Renal cortical epithelial cell (primary cell): Measurements from ENCODE around the gene ACTN2. TPM values are rescaled to one million over a fixed set of nuclear protein-coding genes. Genes with fewer than 3 reads are reported as not detected.
A peak's percentile ranks its signal among the peaks of the same experiment; 100 is the strongest.

ENCODE experiments used
- DNase-seq: peaks from one replicate; pipeline ENCODE4 v3.0.0-alpha.2; 2011; ENCODE audit warnings: low read depth
- total RNA-seq: library from RNA; depleted of rRNA; stranded (reverse); fragments of >200 nt; gene quantifications from 2 replicates; pipeline ENCODE4 v1.2.3, GENCODE V29; 2014

ACTN2 gene
- total RNA-seq, 1 donor from 2014 or later = 0.05 TPM

GRCh38 chr1:236773919-236774318 lies 87.6 kb downstream of the ACTN2 start:
- DNase-seq = no peak

- DNase-seq = peak; percentile 56
Measured at GRCh38 chr1:236774926-236775325, 88.6 kb downstream of the ACTN2 start.

GRCh38 chr1:236779312-236779711 lies 93.0 kb downstream of the ACTN2 start:
- DNase-seq = no peak

GRCh38 chr1:236785477-236785876 lies 99.2 kb downstream of the ACTN2 start:
- DNase-seq = no peak

GRCh38 chr1:236786453-236786852 lies 100.2 kb downstream of the ACTN2 start:
- DNase-seq = no peak

- DNase-seq = no peak
Measured at GRCh38 chr1:236794585-236795034, 108.3 kb downstream of the ACTN2 start.

- DNase-seq = peak; percentile 97
Measured at GRCh38 chr1:236795035-236795756, 108.9 kb downstream of the ACTN2 start, which contains the start of gene MTR. TSS of gene MTR (plus strand) at chr1:236795292. CDS start at chr1:236795704, 412 bp downstream.

GRCh38 chr1:236795757-236796667 lies 109.7 kb downstream of the ACTN2 start:
- peak; percentile 23 for DNase-seq

- peak; percentile 21 for DNase-seq
Measured at GRCh38 chr1:236799001-236799400, 112.7 kb downstream of the ACTN2 start.

- peak; percentile 25 for DNase-seq
Measured at GRCh38 chr1:236800002-236800620, 113.8 kb downstream of the ACTN2 start.

- DNase-seq = no peak
Measured at GRCh38 chr1:236800623-236801022, 114.3 kb downstream of the ACTN2 start.

GRCh38 chr1:236802264-236802663 lies 116.0 kb downstream of the ACTN2 start:
- DNase-seq = no peak

GRCh38 chr1:236806634-236807033 lies 120.3 kb downstream of the ACTN2 start:
- DNase-seq = no peak

- peak; percentile 47 for DNase-seq
Measured at GRCh38 chr1:236808005-236808404, 121.7 kb downstream of the ACTN2 start.

- DNase-seq = peak; percentile 66
Measured at GRCh38 chr1:236808564-236809130, 122.3 kb downstream of the ACTN2 start.

GRCh38 chr1:236809148-236809547 lies 122.8 kb downstream of the ACTN2 start:
- DNase-seq = no peak

- DNase-seq = no peak
Measured at GRCh38 chr1:236810018-236810417, 123.7 kb downstream of the ACTN2 start.

GRCh38 chr1:236812334-236813030 lies 126.2 kb downstream of the ACTN2 start:
- no peak for DNase-seq
